GM21786 (cell line): Measurements from ENCODE around the gene XAGE1A.
"Not testable (repeated sequence)": the region's sequence is repeated elsewhere in the genome, so short reads cannot be mapped to it uniquely, and the experiment has no call there.

Experiments used
- ATAC-seq: cut with Tn5 transposase; IDR thresholded peaks from one replicate; pipeline ENCODE4 v1.9.1; 2021; ENCODE audit not compliant: unreplicated experiment

The XAGE1A gene

GRCh38 chrX:52495545-52496418 lies at the start of gene XAGE1A:
Gene XAGE1A (plus strand): TSS chrX:52495808. CDS start chrX:52497362, 1,554 bp downstream.
- ATAC-seq, result not testable (repeated sequence)

- not testable (repeated sequence) for ATAC-seq
Observed at GRCh38 chrX:52452031-52452430, 43.6 kb upstream of the XAGE1A start.

- not testable (repeated sequence) for ATAC-seq
Observed at GRCh38 chrX:52471301-52471700, 24.3 kb upstream of the XAGE1A start.

- ATAC-seq, result not testable (repeated sequence)
Observed at GRCh38 chrX:52496419-52496772, 788 bp downstream of the XAGE1A start.

- ATAC-seq, result not testable (repeated sequence)
Observed at GRCh38 chrX:52501362-52501761, 5.8 kb downstream of the XAGE1A start.

GRCh38 chrX:52504551-52504950 lies 8.9 kb downstream of the XAGE1A start:
- ATAC-seq, result no peak

GRCh38 chrX:52507331-52507730 lies 11.7 kb downstream of the XAGE1A start:
- no peak for ATAC-seq

GRCh38 chrX:52509916-52510315 lies 14.3 kb downstream of the XAGE1A start:
- ATAC-seq, result no peak

- ATAC-seq, result not testable (repeated sequence)
Observed at GRCh38 chrX:52511126-52511525, 15.5 kb downstream of the XAGE1A start.

GRCh38 chrX:52516110-52516986 lies 20.7 kb downstream of the XAGE1A start:
- not testable (repeated sequence) for ATAC-seq

- not testable (repeated sequence) for ATAC-seq
Observed at GRCh38 chrX:52516987-52517325, 21.3 kb downstream of the XAGE1A start, which contains the start of gene XAGE1B. Gene XAGE1B (minus strand): TSS chrX:52517063. CDS start chrX:52515527, 1,536 bp downstream.

GRCh38 chrX:52541051-52541450 lies 45.4 kb downstream of the XAGE1A start:
- ATAC-seq, result not testable (repeated sequence)

GRCh38 chrX:52542311-52542710 lies 46.7 kb downstream of the XAGE1A start:
- ATAC-seq, result no peak

- no peak for ATAC-seq
Observed at GRCh38 chrX:52544147-52544840, 48.7 kb downstream of the XAGE1A start.

- ATAC-seq, result not testable (repeated sequence)
Observed at GRCh38 chrX:52548769-52549168, 53.2 kb downstream of the XAGE1A start.
